Measurements from ENCODE around the gene KYNU.
A peak's percentile ranks its signal among the peaks of the same experiment; 100 is the strongest.

The KYNU gene

GRCh38 chr2:142989273-142990204 lies 112.1 kb downstream of the KYNU start:
- Mint-ChIP-seq H3K27ac (no peak overlapping the region), H3K27me3 (peaks cover 0 to 17% of the 10 kb centered on the region in 2 donors), H3K9me3 (no peaks in the 10 kb centered on the region), H3K4me1 (ENCODE audit: low read depth in 2 of 2) (no peaks in the 10 kb centered on the region), H3K4me3 (no peak overlapping the region), H3K36me3 (ENCODE audit: insufficient read depth) (no peaks in the 10 kb centered on the region)
- DNase-seq (no peak), ATAC-seq (replicated peaks) (no peak)

DNA sequence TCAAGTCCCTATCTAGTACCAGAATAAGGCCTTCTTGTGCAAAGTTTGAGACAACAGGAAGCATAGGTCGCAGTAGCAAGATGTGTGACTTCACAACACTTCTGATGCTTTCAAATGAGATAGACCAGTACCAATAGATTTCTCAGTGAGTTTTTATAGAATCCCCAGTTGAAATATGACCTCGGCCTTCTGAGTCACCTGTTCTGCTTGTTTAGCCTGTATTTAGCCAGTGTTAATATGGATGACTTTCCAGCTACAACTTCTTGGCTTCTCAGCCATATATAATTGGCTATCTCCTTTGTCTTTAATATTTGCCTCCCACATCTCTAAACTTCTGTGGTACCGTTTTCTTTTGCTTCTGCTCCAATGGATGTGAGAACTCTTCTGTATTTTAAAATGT lies 113.8 kb downstream of the KYNU start:
- no peak overlapping the region for H3K27ac Mint-ChIP-seq
- H3K36me3 Mint-ChIP-seq (ENCODE audit: insufficient read depth) = no peaks in the 10 kb centered on the region
- DNase-seq = no peak
- no peak for ATAC-seq (replicated peaks)
- H3K27me3 Mint-ChIP-seq = peaks cover 0 to 26% of the 10 kb centered on the region in 2 donors
- H3K9me3 Mint-ChIP-seq = no peaks in the 10 kb centered on the region
- H3K4me1 Mint-ChIP-seq (ENCODE audit: low read depth in 2 of 2) = no peaks in the 10 kb centered on the region
- H3K4me3 Mint-ChIP-seq = no peak overlapping the region

GRCh38 chr2:142992840-142993239 lies 115.4 kb downstream of the KYNU start:
- Mint-ChIP-seq H3K27ac (no peak overlapping the region), H3K9me3 (no peaks in the 10 kb centered on the region), H3K4me1 (ENCODE audit: low read depth in 2 of 2) (no peaks in the 10 kb centered on the region), H3K36me3 (ENCODE audit: insufficient read depth) (no peaks in the 10 kb centered on the region), H3K27me3 (peaks cover 10 to 37% of the 10 kb centered on the region in 2 donors), H3K4me3 (no peak overlapping the region)
- DNase-seq = no peak
- ATAC-seq (replicated peaks) = no peak

GRCh38 chr2:142993771-142994170 lies 116.3 kb downstream of the KYNU start:
- H3K36me3 Mint-ChIP-seq (ENCODE audit: insufficient read depth) = no peaks in the 10 kb centered on the region
- peaks cover 20 to 42% of the 10 kb centered on the region in 2 donors for H3K27me3 Mint-ChIP-seq
- no peak overlapping the region for H3K4me3 Mint-ChIP-seq
- H3K4me1 Mint-ChIP-seq (ENCODE audit: low read depth in 2 of 2) = no peaks in the 10 kb centered on the region
- DNase-seq = no peak
- ATAC-seq (replicated peaks) = no peak
- H3K9me3 Mint-ChIP-seq = no peaks in the 10 kb centered on the region
- H3K27ac Mint-ChIP-seq = no peak overlapping the region

DNA sequence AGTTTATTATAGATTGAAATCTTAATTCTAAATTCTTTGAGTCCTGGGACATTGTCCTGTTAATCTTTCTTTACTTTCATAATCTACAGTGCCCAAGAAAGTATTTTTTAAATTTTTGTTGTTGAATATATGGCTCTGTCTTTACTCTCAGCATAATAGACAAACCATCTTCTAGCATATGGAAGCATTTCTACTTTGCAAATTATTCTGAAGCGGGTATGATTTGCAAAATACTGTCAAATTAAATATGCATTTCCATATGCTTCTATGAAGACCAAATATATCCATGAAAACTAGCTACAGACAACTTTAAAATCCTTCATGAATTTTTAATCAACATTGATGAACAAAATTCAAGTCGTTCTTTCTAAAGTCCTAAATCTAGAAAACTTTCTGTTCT lies 117.2 kb downstream of the KYNU start:
- Mint-ChIP-seq H3K4me1 (ENCODE audit: low read depth in 2 of 2) (no peaks in the 10 kb centered on the region), H3K36me3 (ENCODE audit: insufficient read depth) (no peaks in the 10 kb centered on the region), H3K4me3 (no peak overlapping the region), H3K9me3 (no peaks in the 10 kb centered on the region), H3K27ac (no peak overlapping the region), H3K27me3 (peaks cover 22 to 39% of the 10 kb centered on the region in 2 donors)
- ATAC-seq (replicated peaks) = no peak
- no peak for DNase-seq

DNA sequence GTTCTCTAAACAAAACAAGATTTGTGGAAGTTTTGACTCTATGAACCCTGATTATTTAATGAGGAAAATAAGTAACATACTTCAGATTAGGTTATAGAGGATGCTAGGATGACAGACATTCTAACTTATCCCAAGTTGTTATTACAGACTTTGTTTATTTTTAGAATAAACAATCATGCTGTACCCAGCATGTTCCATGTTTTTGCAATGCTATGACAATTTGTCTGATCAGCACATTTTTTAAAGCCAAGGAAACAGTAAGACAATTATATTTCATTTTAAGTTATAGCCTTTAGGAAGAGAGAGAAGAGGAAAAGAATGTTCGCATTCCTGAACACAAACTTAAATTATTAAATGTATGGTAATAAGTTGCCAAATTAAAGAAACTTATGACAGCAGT lies 119.8 kb downstream of the KYNU start:
- no peak for DNase-seq
- no peaks in the 10 kb centered on the region for H3K9me3 Mint-ChIP-seq
- H3K27me3 Mint-ChIP-seq = peaks cover 36 to 57% of the 10 kb centered on the region in 2 donors
- no peak for ATAC-seq (replicated peaks)
- no peak overlapping the region for H3K27ac Mint-ChIP-seq
- H3K36me3 Mint-ChIP-seq (ENCODE audit: insufficient read depth) = peaks cover 3% of the 10 kb centered on the region
- no peaks in the 10 kb centered on the region for H3K4me1 Mint-ChIP-seq (ENCODE audit: low read depth in 2 of 2)
- no peak overlapping the region for H3K4me3 Mint-ChIP-seq

GRCh38 chr2:143000599-143000998 lies 123.1 kb downstream of the KYNU start:
- H3K27ac Mint-ChIP-seq = no peak overlapping the region
- H3K4me1 Mint-ChIP-seq (ENCODE audit: low read depth in 2 of 2) = no peaks in the 10 kb centered on the region

GRCh38 chr2:143001501-143001900 lies 124.0 kb downstream of the KYNU start:
- no peaks in the 10 kb centered on the region for H3K9me3 Mint-ChIP-seq
- DNase-seq = no peak
- H3K36me3 Mint-ChIP-seq (ENCODE audit: insufficient read depth) = peaks cover 3% of the 10 kb centered on the region
- H3K27ac Mint-ChIP-seq = no peak overlapping the region
- H3K27me3 Mint-ChIP-seq = peaks cover 70 to 72% of the 10 kb centered on the region in 2 donors
- no peaks in the 10 kb centered on the region for H3K4me1 Mint-ChIP-seq (ENCODE audit: low read depth in 2 of 2)
- H3K4me3 Mint-ChIP-seq = no peak overlapping the region
- no peak for ATAC-seq (replicated peaks)

More at GRCh38 chr2:143000599-143000998, 123.1 kb downstream of the KYNU start:
- no peak for ATAC-seq (replicated peaks)
- H3K4me3 Mint-ChIP-seq = no peak overlapping the region
- H3K9me3 Mint-ChIP-seq = no peaks in the 10 kb centered on the region
- peaks cover 3% of the 10 kb centered on the region for H3K36me3 Mint-ChIP-seq (ENCODE audit: insufficient read depth)
- H3K27me3 Mint-ChIP-seq = peaks cover 68 to 79% of the 10 kb centered on the region in 2 donors
- DNase-seq = no peak

GRCh38 chr2:143015656-143016055 lies 138.2 kb downstream of the KYNU start:
- no peak overlapping the region for H3K4me3 Mint-ChIP-seq
- DNase-seq = no peak
- H3K4me1 Mint-ChIP-seq (ENCODE audit: low read depth in 2 of 2) = no peaks in the 10 kb centered on the region
- H3K36me3 Mint-ChIP-seq (ENCODE audit: insufficient read depth) = no peaks in the 10 kb centered on the region
- ATAC-seq (replicated peaks) = no peak
- peaks cover 0 to 2% of the 10 kb centered on the region in 2 donors for H3K9me3 Mint-ChIP-seq
- no peaks in the 10 kb centered on the region for H3K27me3 Mint-ChIP-seq
- H3K27ac Mint-ChIP-seq = no peak overlapping the region

DNA sequence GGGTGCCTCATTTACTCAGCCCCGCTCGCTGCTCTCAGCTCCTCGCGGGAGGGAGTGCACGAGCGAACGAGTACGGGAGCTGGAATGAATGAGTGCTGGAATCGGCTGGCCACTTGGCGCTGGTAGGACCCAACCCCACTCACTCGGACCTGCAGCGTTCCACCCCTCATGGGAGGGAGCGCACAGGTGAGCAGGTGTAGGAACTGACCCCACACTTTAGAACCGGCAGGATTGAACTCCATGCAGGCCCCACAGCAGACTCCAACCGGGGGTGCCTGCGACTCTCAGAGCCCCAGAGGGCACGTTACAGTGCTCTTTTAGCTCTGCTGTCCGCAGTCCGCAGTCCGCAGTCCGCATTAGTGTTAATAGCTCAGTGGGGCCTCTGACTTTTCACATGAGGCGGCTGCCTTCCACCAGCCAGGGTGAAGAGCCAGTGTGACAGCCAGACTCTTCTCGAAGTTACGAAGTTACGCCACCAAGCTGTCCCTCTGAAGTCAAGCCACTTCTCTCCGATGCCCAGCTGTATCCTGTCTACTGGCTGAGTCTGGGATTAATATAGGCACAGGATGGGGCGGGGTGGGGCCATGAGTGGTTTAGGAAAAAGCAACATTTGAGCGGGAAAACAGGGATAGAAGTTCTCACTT lies 149.1 kb downstream of the KYNU start:
- Mint-ChIP-seq H3K27ac (no peak overlapping the region), H3K4me1 (ENCODE audit: low read depth in 2 of 2) (no peaks in the 10 kb centered on the region), H3K36me3 (ENCODE audit: insufficient read depth) (no peaks in the 10 kb centered on the region), H3K27me3 (peaks cover 21 to 22% of the 10 kb centered on the region in 2 donors), H3K9me3 (no peaks in the 10 kb centered on the region), H3K4me3 (no peak overlapping the region)
- DNase-seq = no peak
- no peak for ATAC-seq (replicated peaks)

DNA sequence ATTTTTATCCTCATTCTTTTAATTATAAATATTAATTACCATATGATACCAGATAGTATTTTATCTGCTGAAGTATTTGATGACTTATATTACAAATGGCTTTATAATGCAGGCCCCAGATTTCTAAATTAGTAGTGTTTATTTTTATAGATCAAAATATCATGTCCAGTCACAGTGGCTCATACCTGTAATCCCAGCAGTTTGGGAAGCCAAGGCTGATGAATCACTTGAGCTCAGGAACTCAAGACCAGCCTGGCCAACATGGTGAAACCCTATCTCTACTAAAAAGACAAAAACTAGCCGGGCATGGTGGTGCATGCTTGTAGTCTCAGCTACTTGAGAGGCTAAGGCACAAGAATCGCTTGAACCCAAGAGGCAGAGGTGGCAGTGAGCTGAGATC lies 151.7 kb downstream of the KYNU start:
- Mint-ChIP-seq H3K36me3 (ENCODE audit: insufficient read depth) (no peaks in the 10 kb centered on the region), H3K4me3 (no peak overlapping the region), H3K27me3 (peaks cover 9 to 15% of the 10 kb centered on the region in 2 donors), H3K4me1 (ENCODE audit: low read depth in 2 of 2) (no peaks in the 10 kb centered on the region), H3K27ac (no peak overlapping the region), H3K9me3 (no peaks in the 10 kb centered on the region)
- no peak for ATAC-seq (replicated peaks)
- no peak for DNase-seq

DNA sequence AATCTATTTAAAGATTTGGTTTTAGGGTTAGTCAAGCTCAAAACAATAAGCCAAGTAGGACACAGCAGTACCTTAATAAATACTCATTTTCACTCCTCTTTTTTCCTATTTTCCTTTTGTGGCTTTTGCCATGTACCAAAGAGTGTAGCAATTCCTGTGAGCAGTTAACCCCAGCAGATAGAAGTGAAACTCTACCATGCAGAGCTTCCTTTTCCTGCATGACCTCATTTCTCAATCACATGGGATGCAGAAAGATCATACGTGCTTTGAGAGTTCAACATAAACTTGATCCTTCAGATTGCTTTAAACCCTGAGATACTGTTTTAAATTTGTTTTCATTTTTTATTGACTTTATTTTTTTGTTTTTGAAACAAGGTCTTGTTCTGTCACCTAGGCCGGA lies 152.7 kb downstream of the KYNU start:
- Mint-ChIP-seq H3K27me3 (peaks cover 9 to 10% of the 10 kb centered on the region in 2 donors), H3K36me3 (ENCODE audit: insufficient read depth) (no peaks in the 10 kb centered on the region), H3K4me1 (ENCODE audit: low read depth in 2 of 2) (no peaks in the 10 kb centered on the region), H3K9me3 (no peaks in the 10 kb centered on the region), H3K27ac (no peak overlapping the region), H3K4me3 (no peak overlapping the region)
- ATAC-seq (replicated peaks) = no peak
- DNase-seq = no peak

GRCh38 chr2:143034292-143035074 lies 157.0 kb downstream of the KYNU start:
- Mint-ChIP-seq H3K9me3 (no peaks in the 10 kb centered on the region), H3K27me3 (peaks cover 0 to 6% of the 10 kb centered on the region in 2 donors), H3K4me1 (ENCODE audit: low read depth in 2 of 2) (no peaks in the 10 kb centered on the region), H3K36me3 (ENCODE audit: insufficient read depth) (no peaks in the 10 kb centered on the region), H3K4me3 (no peak overlapping the region), H3K27ac (no peak overlapping the region)
- ATAC-seq (replicated peaks) (peak; percentile 100), DNase-seq (peak; percentile 54 to 65 (median 54))

Measured in effector memory CD8-positive, alpha-beta T cell (primary cell).